MM.1S (cell line): ENCODE data around the gene MSI2.

ENCODE experiments used
- DNase-seq: peaks from one replicate; pipeline ENCODE4 v3.0.0-alpha.2; 2015
- H2AFZ ChIP-seq: fragments of 300-600 bp; sonication (generic); 2 replicates; pipeline ENCODE4 v1.6.0; 2016; ENCODE audit warnings: antibody characterized with exemption, low read length
- H3F3A ChIP-seq: fragments of 300-600 bp; sonication (generic); 2 replicates; pipeline ENCODE4 v1.6.1; 2016; ENCODE audit warnings: mild to moderate bottlenecking, antibody characterized with exemption, low read length, moderate library complexity, mixed read lengths; ENCODE audit not compliant: insufficient read depth
- H3K27ac ChIP-seq: fragments of 300-600 bp; sonication (generic); 2 replicates; pipeline ENCODE4 v1.5.1; 2016; ENCODE audit warnings: mild to moderate bottlenecking, low read length
- H3K27me3 ChIP-seq: fragments of 300-600 bp; sonication (generic); replicated peaks from 2 replicates; pipeline ENCODE4 v1.6.0; 2016; ENCODE audit warnings: low read length; ENCODE audit not compliant: insufficient read depth
- H3K36me3 ChIP-seq: fragments of 300-600 bp; sonication (generic); replicated peaks from 2 replicates; pipeline ENCODE4 v1.6.1; 2016; ENCODE audit warnings: mild to moderate bottlenecking, low read length, mixed read lengths; ENCODE audit not compliant: insufficient read depth
- H3K4me1 ChIP-seq: fragments of 300-600 bp; sonication (generic); 2 replicates; pipeline ENCODE4 v1.6.1; 2016; ENCODE audit warnings: low read length, mixed read lengths
- H3K4me2 ChIP-seq: fragments of 300-600 bp; sonication (generic); 2 replicates; pipeline ENCODE4 v1.6.0; 2016; ENCODE audit warnings: low read depth, low read length
- H3K4me3 ChIP-seq: fragments of 300-600 bp; sonication (generic); 2 replicates; pipeline ENCODE4 v1.5.1; 2016; ENCODE audit warnings: low read length, mixed read lengths
- H3K79me2 ChIP-seq: fragments of 300-600 bp; sonication (generic); 2 replicates; pipeline ENCODE4 v1.6.1; 2016; ENCODE audit warnings: mixed run types, low read length, mixed read lengths
- H3K9ac ChIP-seq: fragments of 300-600 bp; sonication (generic); 2 replicates; pipeline ENCODE4 v1.6.1; 2016; ENCODE audit warnings: low read length, mixed read lengths
- H3K9me2 ChIP-seq: fragments of 300-600 bp; sonication (generic); replicated peaks from 2 replicates; pipeline ENCODE4 v1.6.1; 2016; ENCODE audit warnings: mild to moderate bottlenecking, low read length, mixed read lengths; ENCODE audit not compliant: insufficient read depth
- H3K9me3 ChIP-seq: fragments of 300-600 bp; sonication (generic); replicated peaks from 2 replicates; pipeline ENCODE4 v1.6.1; 2016; ENCODE audit warnings: mild to moderate bottlenecking, low read length, mixed read lengths; ENCODE audit not compliant: insufficient read depth
- H4K20me1 ChIP-seq: fragments of 300-600 bp; sonication (generic); 2 replicates; pipeline ENCODE4 v1.6.1; 2016; ENCODE audit warnings: mild to moderate bottlenecking, low read length, moderate library complexity, mixed read lengths; ENCODE audit not compliant: insufficient read depth
- EZH2 ChIP-seq: fragments of 300-600 bp; sonication (generic); optimal IDR thresholded peaks from 2 replicates; pipeline ENCODE3; 2017; ENCODE audit warnings: low read depth, mild to moderate bottlenecking, antibody characterized with exemption, low read length, mixed read lengths
- EZH2phosphoT487 ChIP-seq: fragments of 300-600 bp; sonication (generic); IDR thresholded peaks from 2 replicates; pipeline ENCODE4 v1.6.1; 2018; ENCODE audit warnings: antibody characterized with exemption, low read length
- TF ChIP-seq, protein P1 (sequence below): fragments of 300-600 bp; sonication (generic); IDR thresholded peaks from 2 replicates; pipeline ENCODE4 v1.5.1; 2016; ENCODE audit warnings: antibody characterized with exemption, low read length, mixed read lengths

MSI2 gene

GRCh38 chr17:57550016-57550415 lies 293.7 kb downstream of the MSI2 start:
- Histone ChIP-seq H3K27ac (no peak overlapping the region; the same call in 1 of the 2 replicates), H3K4me1 (peaks cover 26% of the 10 kb centered on the region), H3K4me2 (peak overlapping the region; percentile 74; the same call in 1 of the 2 replicates), H3K36me3 (no peaks in the 10 kb centered on the region), H3K4me3 (no peak overlapping the region), H2AFZ (no peak overlapping the region), H3F3A (peaks cover 7% of the 10 kb centered on the region; the same call in 1 of the 2 replicates), H4K20me1 (no peaks in the 10 kb centered on the region), H3K9me2 (no peaks in the 10 kb centered on the region), H3K79me2 (peaks cover 45% of the 10 kb centered on the region), H3K27me3 (no peaks in the 10 kb centered on the region), H3K9me3 (no peaks in the 10 kb centered on the region), H3K9ac (no peak overlapping the region)
- DNase-seq, result no peak
- TF ChIP-seq EZH2phosphoT487 (no peak), EZH2 (no peak)
- TF ChIP-seq, protein P1, sequence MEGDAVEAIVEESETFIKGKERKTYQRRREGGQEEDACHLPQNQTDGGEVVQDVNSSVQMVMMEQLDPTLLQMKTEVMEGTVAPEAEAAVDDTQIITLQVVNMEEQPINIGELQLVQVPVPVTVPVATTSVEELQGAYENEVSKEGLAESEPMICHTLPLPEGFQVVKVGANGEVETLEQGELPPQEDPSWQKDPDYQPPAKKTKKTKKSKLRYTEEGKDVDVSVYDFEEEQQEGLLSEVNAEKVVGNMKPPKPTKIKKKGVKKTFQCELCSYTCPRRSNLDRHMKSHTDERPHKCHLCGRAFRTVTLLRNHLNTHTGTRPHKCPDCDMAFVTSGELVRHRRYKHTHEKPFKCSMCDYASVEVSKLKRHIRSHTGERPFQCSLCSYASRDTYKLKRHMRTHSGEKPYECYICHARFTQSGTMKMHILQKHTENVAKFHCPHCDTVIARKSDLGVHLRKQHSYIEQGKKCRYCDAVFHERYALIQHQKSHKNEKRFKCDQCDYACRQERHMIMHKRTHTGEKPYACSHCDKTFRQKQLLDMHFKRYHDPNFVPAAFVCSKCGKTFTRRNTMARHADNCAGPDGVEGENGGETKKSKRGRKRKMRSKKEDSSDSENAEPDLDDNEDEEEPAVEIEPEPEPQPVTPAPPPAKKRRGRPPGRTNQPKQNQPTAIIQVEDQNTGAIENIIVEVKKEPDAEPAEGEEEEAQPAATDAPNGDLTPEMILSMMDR, result no peak

GRCh38 chr17:57550668-57551315 lies 294.5 kb downstream of the MSI2 start:
- peaks cover 46% of the 10 kb centered on the region for H3K79me2 ChIP-seq

DNA sequence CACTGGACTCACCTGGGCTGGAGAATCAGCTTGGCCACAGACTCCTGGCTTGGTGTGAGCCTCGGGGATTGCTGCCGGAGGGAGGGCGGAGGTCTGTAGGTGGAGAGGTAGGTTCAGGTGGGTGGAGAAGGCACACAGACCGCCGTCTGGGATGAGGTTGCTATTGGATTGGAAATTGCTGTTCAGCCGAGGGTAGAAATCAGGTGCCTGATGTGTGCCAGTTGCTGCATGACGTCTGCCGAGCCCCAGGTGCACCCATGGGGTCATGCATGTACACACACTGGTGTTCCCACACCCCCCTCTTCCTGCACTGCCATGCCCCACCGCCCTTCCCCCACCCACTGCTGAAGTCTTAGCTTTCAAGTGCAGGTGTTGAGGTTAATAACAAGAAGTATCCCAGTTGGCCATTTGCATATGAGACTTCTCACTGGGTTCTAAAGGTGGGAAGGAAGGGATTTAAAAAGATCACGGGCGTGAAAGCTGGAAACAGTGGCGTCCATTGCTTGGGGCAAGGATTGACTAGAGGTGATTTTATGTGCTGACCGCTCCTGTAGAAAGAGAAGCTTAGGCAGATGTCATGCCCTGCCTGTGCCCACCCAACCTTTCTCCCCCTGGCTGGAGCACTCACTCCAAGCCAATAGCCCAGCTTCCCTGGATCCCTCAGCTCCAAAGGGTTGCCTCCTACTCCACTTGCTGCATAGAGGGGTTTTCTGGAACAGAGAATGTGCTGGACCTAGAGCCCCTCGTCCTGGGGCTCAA lies 295.2 kb downstream of the MSI2 start:
- Histone ChIP-seq H2AFZ (no peak overlapping the region), H3F3A (peaks cover 7% of the 10 kb centered on the region; the same call in 1 of the 2 replicates), H4K20me1 (no peaks in the 10 kb centered on the region), H3K9ac (peak overlapping the region; percentile 68), H3K4me1 (peaks cover 26% of the 10 kb centered on the region), H3K27ac (peak overlapping the region; percentile 80), H3K9me3 (no peaks in the 10 kb centered on the region), H3K4me2 (peak overlapping the region; percentile 74), H3K9me2 (no peaks in the 10 kb centered on the region), H3K79me2 (peaks cover 46% of the 10 kb centered on the region), H3K36me3 (no peaks in the 10 kb centered on the region), H3K27me3 (no peaks in the 10 kb centered on the region), H3K4me3 (peak overlapping the region; percentile 30; the same call in 1 of the 2 replicates)
- TF ChIP-seq, protein P1, result no peak
- TF ChIP-seq EZH2, result no peak
- TF ChIP-seq EZH2phosphoT487, result no peak
- DNase-seq, result peak; percentile 96

More at GRCh38 chr17:57550668-57551315, 294.5 kb downstream of the MSI2 start:
- Histone ChIP-seq H3F3A (peaks cover 7% of the 10 kb centered on the region; the same call in 1 of the 2 replicates), H3K9ac (peak overlapping the region; percentile 68), H3K27me3 (no peaks in the 10 kb centered on the region), H3K4me3 (peak overlapping the region; percentile 30; the same call in 1 of the 2 replicates), H3K27ac (peak overlapping the region; percentile 80), H3K36me3 (no peaks in the 10 kb centered on the region), H3K9me3 (no peaks in the 10 kb centered on the region), H3K4me2 (peak overlapping the region; percentile 74), H3K9me2 (no peaks in the 10 kb centered on the region), H3K4me1 (peaks cover 26% of the 10 kb centered on the region), H4K20me1 (no peaks in the 10 kb centered on the region), H2AFZ (no peak overlapping the region)
- DNase-seq, result no peak
- TF ChIP-seq, protein P1, result no peak
- TF ChIP-seq EZH2 (no peak), EZH2phosphoT487 (no peak)
